Right lobe of liver (tissue), 6 donors: Measurements from ENCODE around the gene ABCB8. TPM values are rescaled to one million over a fixed set of nuclear protein-coding genes. Genes with fewer than 3 reads are reported as not detected.

Experiments used
- ATAC-seq, 4 donors: fragments of 200-7000 bp; cut with Tn5 transposase; one replicate each; pipeline ENCODE4 v1.9.1; 2020; ENCODE audit warnings: mild to moderate bottlenecking in 4 of 4, moderate library complexity in 4 of 4
- DNase-seq, 3 donors: peaks; one replicate each; pipeline ENCODE4 v3.0.0-alpha.2; 2020
- H3K27ac ChIP-seq, 3 donors: fragments of 200-600 bp; one replicate each; pipeline ENCODE4 v1.8.0; 2022
- H3K27me3 ChIP-seq, 2 donors: fragments of 200-600 bp; one replicate each; pipeline ENCODE4 v1.8.0; 2022
- H3K36me3 ChIP-seq, 4 donors: fragments of 200-600 bp; sonication (generic) in 1 of 4; one replicate each; pipeline versions ENCODE4 v1.5.1 to v1.8.0; 2017 to 2022; ENCODE audit warnings: control low read depth in 1 of 4
- H3K4me1 ChIP-seq, 4 donors: fragments of 200-600 bp; sonication (generic) in 1 of 4; one replicate each; pipeline versions ENCODE4 v1.5.1 to v1.8.0; 2017 to 2022; ENCODE audit warnings: control low read depth in 1 of 4
- H3K4me3 ChIP-seq, 3 donors: fragments of 200-600 bp; one replicate each; pipeline ENCODE4 v1.8.0; 2022
- H3K9me3 ChIP-seq, 4 donors: fragments of 200-600 bp; sonication (generic) in 1 of 4; one replicate each; pipeline versions ENCODE4 v1.5.1 to v1.8.0; 2017 to 2022; ENCODE audit warnings: control low read depth in 1 of 4
- CTCF ChIP-seq, 4 donors: fragments of 200-600 bp in 3 of 4; fragments of 450-650 bp in 1 of 4; IDR thresholded peaks; one replicate each; pipeline versions ENCODE4 v1.5.1 to v1.8.0; 2016 to 2022; ENCODE audit warnings: antibody characterized with exemption in 4 of 4, mild to moderate bottlenecking in 2 of 4
- POLR2A ChIP-seq: fragments of 450-650 bp; IDR thresholded peaks from one replicate; pipeline ENCODE4 v1.6.1; 2017; ENCODE audit warnings: antibody characterized with exemption, mild to moderate bottlenecking
- WGBS: methylation state at CpG from one replicate; pipeline ENCODE4 v1.1.6; 2018; ENCODE audit warnings: low coverage, low lambda C conversion rate; ENCODE audit not compliant: insufficient coverage; ENCODE audit errors: missing lambda C conversion rate; 5-methylcytosine and 5-hydroxymethylcytosine counted together
- intact Hi-C, 2 donors: fragments of 100-400 bp; cut with DNase I; formaldehyde crosslinking; loops; one replicate each; pipeline versions ENCODE4 v1.11.2 to v1.14.1; 2022
- total RNA-seq, 6 experiments: library from RNA; depleted of rRNA in 2 of 6; stranded (reverse); fragments of >200 nt in 2 of 6; fragmentation: NEBNext Ultra II Directional in 3 of 6; extraction: Animal tissue kit (Norgen Biotek cat#: 25700) in 3 of 6; gene quantifications; one replicate each; pipeline versions ENCODE4 v1.1.0 to v1.2.4, GENCODE V29; 2016 to 2023
- donor health status: DM: no; HTN: yes; CAD: no.
- donor health status: DM: no; HTN: no; CAD: no.
- donor health status: DM: no; HTN: no; CAD: no.
- donor health status: DM: no; HTN: yes; CAD: no.
- donor health status: DM: no; HTN: yes; CAD: no.

The ABCB8 gene
- total RNA-seq, 6 experiments from 2014 or later, result 22.3 to 33.8 (median 26.8) TPM

- TF ChIP-seq POLR2A, result no peak
- TF ChIP-seq CTCF (IDR thresholded peaks at IDR 0.05), result no peak
- no peaks in the 10 kb centered on the region for H3K9me3 ChIP-seq
- intact Hi-C loops, result loop anchor here in 1 of 2 donors (5.0 kb wide), 1 partner anchor 81 kb away; no protein-coding TSS in a partner anchor
- no peak for ATAC-seq
- WGBS, result 94% methylated on average over 4 of the region's 4 CpGs
- no peak overlapping the region for H3K4me3 ChIP-seq
- H3K27me3 ChIP-seq, result no peaks in the 10 kb centered on the region
- no peaks in the 10 kb centered on the region for H3K4me1 ChIP-seq
- H3K27ac ChIP-seq, result no peak overlapping the region
- H3K36me3 ChIP-seq, result peaks cover 0 to 7% (median 3%) of the 10 kb centered on the region in 4 donors
- no peak for DNase-seq
These were observed 2.8 kb downstream of the ABCB8 start for GRCh38 chr7:151031011-151031410.

- Histone ChIP-seq H3K27me3 (no peaks in the 10 kb centered on the region), H3K36me3 (peaks cover 0 to 7% (median 3%) of the 10 kb centered on the region in 4 donors), H3K4me1 (no peaks in the 10 kb centered on the region), H3K27ac (no peak overlapping the region), H3K4me3 (no peak overlapping the region), H3K9me3 (no peaks in the 10 kb centered on the region)
- intact Hi-C loops, result loop anchor here in 1 of 2 donors (5.0 kb wide), 1 partner anchor 79 kb away; no protein-coding TSS in a partner anchor
- WGBS, result 89% methylated on average over 3 of the region's 17 CpGs
- ATAC-seq (no peak), DNase-seq (no peak)
- TF ChIP-seq CTCF (IDR thresholded peaks at IDR 0.05) (no peak), POLR2A (no peak)
These were observed 5.0 kb downstream of the ABCB8 start for GRCh38 chr7:151032936-151033863.

DNA sequence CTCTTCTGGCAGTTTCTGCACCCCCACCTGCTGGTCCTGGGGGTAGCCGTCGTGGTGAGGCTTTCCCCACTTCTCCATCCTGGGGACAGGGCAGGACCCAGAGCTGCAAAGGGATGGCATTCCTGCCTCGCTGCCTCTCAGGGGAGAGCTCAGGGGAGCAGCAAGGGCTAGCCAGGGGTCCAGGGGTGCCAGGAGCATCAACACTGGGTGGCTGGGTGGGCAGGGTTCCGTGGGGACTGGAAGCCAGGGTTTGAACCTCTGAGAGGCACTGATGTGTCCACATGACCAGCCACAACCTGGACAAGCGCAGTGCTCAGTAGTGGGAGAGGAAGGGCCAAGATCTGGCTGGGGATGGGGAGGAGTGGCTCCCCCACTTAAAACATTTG is 5.6 kb downstream of the ABCB8 start:
- intact Hi-C loops, result loop anchor here in 1 of 2 donors (5.0 kb wide), 1 partner anchor 78 kb away; no protein-coding TSS in a partner anchor
- Histone ChIP-seq H3K27ac (no peak overlapping the region), H3K4me3 (no peak overlapping the region), H3K4me1 (peaks cover 0 to 2% (median 0%) of the 10 kb centered on the region in 4 donors), H3K36me3 (peaks cover 0 to 7% (median 3%) of the 10 kb centered on the region in 4 donors), H3K27me3 (no peaks in the 10 kb centered on the region), H3K9me3 (no peaks in the 10 kb centered on the region)
- ATAC-seq, result no peak
- no peak for DNase-seq
- 100% methylated on average over 1 of the region's 5 CpGs for WGBS
- TF ChIP-seq POLR2A, result no peak
- TF ChIP-seq CTCF (IDR thresholded peaks at IDR 0.05), result no peak

DNA sequence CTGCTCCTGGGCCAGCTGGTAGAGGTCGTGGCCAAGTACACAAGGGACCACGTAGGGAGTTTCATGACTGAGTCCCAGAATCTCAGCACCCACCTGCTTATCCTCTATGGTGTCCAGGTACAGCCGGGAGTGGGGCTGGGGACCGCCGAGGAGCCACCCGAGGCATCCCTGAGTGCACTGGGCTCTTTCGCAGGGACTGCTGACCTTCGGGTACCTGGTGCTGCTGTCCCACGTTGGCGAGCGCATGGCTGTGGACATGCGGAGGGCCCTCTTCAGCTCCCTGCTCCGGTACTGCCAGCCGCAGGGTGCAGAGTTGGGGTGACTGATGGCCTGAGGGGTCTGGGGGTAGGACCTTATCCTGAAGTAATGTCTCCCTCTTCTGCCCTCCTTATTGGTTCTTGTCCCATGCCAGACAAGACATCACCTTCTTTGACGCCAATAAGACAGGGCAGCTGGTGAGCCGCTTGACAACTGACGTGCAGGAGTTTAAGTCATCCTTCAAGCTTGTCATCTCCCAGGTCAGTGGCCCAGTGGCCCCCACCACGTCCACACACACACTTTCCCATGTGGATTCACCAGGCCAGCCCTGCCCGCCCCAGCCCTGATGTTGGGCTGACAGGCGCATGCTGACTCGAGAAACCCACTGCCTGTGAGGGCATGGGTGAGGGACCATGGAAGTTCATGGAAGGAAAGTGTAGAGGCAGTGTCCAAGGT is 6.2 kb downstream of the ABCB8 start:
- ATAC-seq, result no peak
- Histone ChIP-seq H3K4me3 (no peak overlapping the region), H3K27me3 (no peaks in the 10 kb centered on the region), H3K36me3 (peaks cover 0 to 7% (median 3%) of the 10 kb centered on the region in 4 donors), H3K27ac (no peak overlapping the region), H3K9me3 (no peaks in the 10 kb centered on the region), H3K4me1 (peaks cover 0 to 5% (median 0%) of the 10 kb centered on the region in 4 donors)
- TF ChIP-seq CTCF (IDR thresholded peaks at IDR 0.05) (no peak), POLR2A (no peak)
- intact Hi-C loops, result loop anchor here in 1 of 2 donors (5.0 kb wide), 1 partner anchor 78 kb away; no protein-coding TSS in a partner anchor
- no peak for DNase-seq
- WGBS, result 100% methylated on average over 1 of the region's 21 CpGs
